GM12878 (cell line): ENCODE results near the gene IL3RA. TPM values are rescaled to one million over a fixed set of nuclear protein-coding genes. Genes with fewer than 3 reads are reported as not detected.

ENCODE experiments used
- ATAC-seq: fragments of 200-7000 bp; cut with Tn5 transposase; 3 replicates; pipeline ENCODE4 v1.9.1; 2020; ENCODE audit warnings: mild to moderate bottlenecking, moderate library complexity
- BruUV-seq: library from RNA; stranded (reverse); fragments of 400-500 nt; replicated peaks from 2 replicates; lab custom pipeline; 2021; lab: Mats Ljungman, UMichigan
- CTCF ChIA-PET: fragments of 300-600 bp; sonication (Branson Sonifier 250); formaldehyde crosslinking; extraction: SDS; loops from one replicate; lab custom pipeline; 2021; ENCODE audit warnings: inconsistent platforms; lab: Yijun Ruan, JAX
- POLR2A ChIA-PET: fragments of 350-600 bp; formaldehyde crosslinking; extraction: SDS; loops from one replicate; lab custom pipeline; 2021; ENCODE audit warnings: inconsistent platforms; lab: Charles Lee
- RAD21 ChIA-PET: fragments of 300-600 bp; sonication (Branson Sonifier 250); formaldehyde crosslinking; loops from one replicate; lab custom pipeline; 2023; ENCODE audit warnings: antibody characterized with exemption; ENCODE audit not compliant: unreplicated experiment; lab: Charles Lee
- SMC1A ChIA-PET: fragments of 300-600 bp; sonication (Branson Sonifier 250); formaldehyde crosslinking; loops from one replicate; lab custom pipeline; 2023; ENCODE audit not compliant: unreplicated experiment, uncharacterized antibody; lab: Charles Lee
- DNase-seq: peaks from one replicate; pipeline ENCODE4 v3.0.0-alpha.2; 2011; ENCODE audit warnings: low read depth, low spot score
- FAIRE-seq: peaks from 3 replicates; lab custom pipeline; 2011; peaks lifted over from hg19 to GRCh38; lab: Jason Lieb, UNC
- H2AFZ ChIP-seq: 2 replicates; pipeline ENCODE4 v1.6.0; 2011; ENCODE audit warnings: low read depth, low read length, control low read depth; ENCODE audit not compliant: control insufficient read depth
- H3K27ac ChIP-seq: 2 replicates; pipeline ENCODE4 v1.5.1; 2011; ENCODE audit warnings: control low read depth; ENCODE audit not compliant: control insufficient read depth, insufficient read depth
- H3K27me3 ChIP-seq, 2 experiments: replicated peaks in 1 of 2; 2 replicates each; pipeline versions ENCODE4 v1.6.0 to v1.6.1; 2011; ENCODE audit warnings: low read length in 1 of 2; ENCODE audit not compliant: control insufficient read depth in 2 of 2, insufficient read depth in 2 of 2
- H3K36me3 ChIP-seq, 2 experiments: 2 replicates each; pipeline ENCODE4 v1.5.1; 2011; ENCODE audit warnings: low read length in 1 of 2; ENCODE audit not compliant: control insufficient read depth in 2 of 2, insufficient read depth in 2 of 2
- H3K4me1 ChIP-seq: 2 replicates; pipeline ENCODE4 v1.6.1; 2011; ENCODE audit warnings: mild to moderate bottlenecking, low read length, moderate library complexity, mixed read lengths; ENCODE audit not compliant: control insufficient read depth, insufficient read depth
- H3K4me2 ChIP-seq: 2 replicates; pipeline ENCODE4 v1.6.0; 2011; ENCODE audit warnings: control low read depth; ENCODE audit not compliant: control insufficient read depth, insufficient read depth
- H3K4me3 ChIP-seq: fragments of 200-600 bp; sonication (generic); 2 replicates; pipeline ENCODE4 v1.5.1; 2016
- H3K79me2 ChIP-seq: 2 replicates; pipeline ENCODE4 v1.6.0; 2011; ENCODE audit warnings: low read length; ENCODE audit not compliant: control insufficient read depth, insufficient read depth
- H3K9ac ChIP-seq: 2 replicates; pipeline ENCODE4 v1.8.0; 2011; ENCODE audit warnings: low read length, control low read depth, mixed read lengths; ENCODE audit not compliant: control insufficient read depth, insufficient read depth
- H3K9me3 ChIP-seq: replicated peaks from 3 replicates; pipeline ENCODE4 v1.5.1; 2011; ENCODE audit warnings: mild to moderate bottlenecking, low read length; ENCODE audit not compliant: control insufficient read depth, insufficient read depth
- H4K20me1 ChIP-seq: 2 replicates; pipeline ENCODE4 v1.6.0; 2011; ENCODE audit not compliant: control insufficient read depth, insufficient read depth
- JUNB ChIP-seq: IDR thresholded peaks from 2 replicates; pipeline ENCODE4 v1.6.1; 2016; ENCODE audit warnings: antibody characterized with exemption, mild to moderate bottlenecking
- PRDM15 ChIP-seq: fragments of 450-650 bp; formaldehyde crosslinking; IDR thresholded peaks from 2 replicates; pipeline ENCODE4 v1.4.0; 2020; ENCODE audit warnings: mild to moderate bottlenecking, moderate library complexity
- WGBS: methylation state at CpG from one replicate; pipeline ENCODE4 v1.1.6; 2016; ENCODE audit warnings: low lambda C conversion rate; ENCODE audit not compliant: insufficient replicate concordance, insufficient coverage; ENCODE audit errors: missing lambda C conversion rate; 5-methylcytosine and 5-hydroxymethylcytosine counted together
- in situ Hi-C: fragments of 300-500 bp; cut with MboI; formaldehyde crosslinking; loops from 9 replicates; pipeline ENCODE4 v1.14.3; 2018; ENCODE audit warnings: mixed read lengths
- intact Hi-C: fragments of 100-400 bp; cut with micrococcal nuclease; formaldehyde crosslinking; loops from one replicate; pipeline ENCODE4 v1.14.2; 2022; ENCODE audit not compliant: unreplicated experiment
- microRNA counts: library from miRNA; unstranded; fragments of <30 nt; microRNA quantifications from one replicate; lab custom pipeline; 2016
- microRNA-seq: library from miRNA; unstranded; fragments of <30 nt; microRNA quantifications from one replicate; pipeline ENCODE4, GENCODE V29; 2018
- polyA plus RNA-seq, 11 experiments: library from polyadenylated mRNA; depleted of rRNA in 4 of 11; unstranded in 6 of 11; stranded (reverse) in 5 of 11; fragments of >200 nt; fragmentation: Nextera tagmentation in 4 of 11; fragmentation: Illumina TruSeq in 1 of 11; extraction: Ambion mirVana in 4 of 11; extraction: Trizol in 1 of 11; gene quantifications; 1 replicate in 1 of 11; 2 replicates in 10 of 11; pipeline versions ENCODE4 v1.2.1 to v1.2.3, GENCODE V29; 2011 to 2016; ENCODE audit warnings: inconsistent platforms in 2 of 11, missing spikeins in 2 of 11, low read depth in 1 of 11
- small RNA-seq: library from RNA; depleted of rRNA; stranded (forward); fragments of <200 nt; gene quantifications from one replicate; pipeline ENCODE3, GENCODE V24; 2014
- total RNA-seq, 4 experiments: library from RNA; depleted of rRNA in 3 of 4; stranded (reverse); fragments of >200 nt in 3 of 4; fragmentation: Illumina TruSeq in 1 of 4; extraction: Trizol in 1 of 4; gene quantifications; 2 replicates each; pipeline versions ENCODE4 v1.2.1 to v1.2.3, GENCODE V29; 2013 to 2021

Gene IL3RA
- total and polyA plus RNA-seq, 10 of the 15 experiments (the other 5 are each of a cell fraction or from before 2014, with no cell fraction given) = 2.1 to 31.1 (median 17.9) TPM

- in situ Hi-C loops = no loop called here
- ATAC-seq = peak; percentile 15; the same call in 2 of the 3 replicates
- no peaks in the 10 kb centered on the region for H3K27me3 ChIP-seq
- ChIA-PET RAD21 (no interaction called here), SMC1A (no interaction called here), POLR2A (no interaction called here), CTCF (no interaction called here)
- H3K36me3 ChIP-seq = peaks cover 10 to 23% of the 10 kb centered on the region in 2 experiments
- H3K4me1 ChIP-seq = no peaks in the 10 kb centered on the region
- intact Hi-C loops = no loop called here
- no peaks in the 10 kb centered on the region for H4K20me1 ChIP-seq
- 64% methylated on average over 10 of the region's 10 CpGs for WGBS
- DNase-seq = no peak
- BruUV-seq = no TSS peak
- peaks cover under 1% of the 10 kb centered on the region; the same call in 1 of the 3 replicates for H3K9me3 ChIP-seq
- H3K9ac ChIP-seq = no peak overlapping the region
- no peaks in the 10 kb centered on the region for H3K79me2 ChIP-seq
- no peak overlapping the region for H2AFZ ChIP-seq
- H3K27ac ChIP-seq = no peak overlapping the region
- H3K4me3 ChIP-seq = no peak overlapping the region
- TF ChIP-seq JUNB (peak; percentile 24; the same call in 1 of the 2 replicates), PRDM15 (CRISPR knock-in tag) (no peak)
- TF ChIP-seq, all 136 proteins: peak for 1
- no peak overlapping the region for H3K4me2 ChIP-seq
- FAIRE-seq = no peak
Measured at GRCh38 chrX:1430451-1430850, 93.9 kb downstream of the IL3RA start.

MicroRNAs encoded within 50 kb of the gene (microRNA counts, 767-probe panel; counts per million panel counts)
- 1,853 counts per million, percentile 71 among the panel's probes with 10 or more counts for microRNA hsa-miR-3690 (lab: Ali Mortazavi, UCI)

Small RNA genes within 50 kb of the gene (microRNA-seq; reads per million reads assigned to microRNA genes)
- gene MIR3690 = not detected

Small RNA genes within 50 kb of the gene (small RNA-seq; reads per million reads assigned to genes)
- gene MIR3690 (not detected), gene RNA5SP498 (not detected)

Other genes with a start within 250 kb of the IL3RA start
- gene CRLF2, start 124.1 kb upstream of the IL3RA start, total RNA-seq (2014; rRNA removed) = 6.5 and 7.2 TPM in 2 replicates
- 4.9 and 5.1 TPM in 2 replicates for gene CRLF2, start 124.1 kb upstream of the IL3RA start, total RNA-seq (2014; rRNA removed; fragmentation: Illumina TruSeq; extraction: Trizol)
- gene CRLF2, start 124.1 kb upstream of the IL3RA start, total RNA-seq (2021) = 5.3 and 5.8 TPM in 2 replicates
- gene CRLF2, start 124.1 kb upstream of the IL3RA start, polyA plus RNA-seq (2011; rRNA removed) = 2.6 and 3.2 TPM in 2 replicates
- gene CRLF2, start 124.1 kb upstream of the IL3RA start, polyA plus RNA-seq (2014; fragmentation: Illumina TruSeq; extraction: Trizol) = 4.1 and 4.3 TPM in 2 replicates
- gene CRLF2, start 124.1 kb upstream of the IL3RA start, polyA plus RNA-seq (2014; fragmentation: Nextera tagmentation; extraction: Ambion mirVana) = 1 to 10 TPM; 2.7 to 3.0 TPM
- gene CRLF2, start 124.1 kb upstream of the IL3RA start, polyA plus RNA-seq (2014; rRNA removed) = 6.4 and 6.8 TPM in 2 replicates
- 1 to 10 TPM; 3.9 to 5.1 TPM for gene CRLF2, start 124.1 kb upstream of the IL3RA start, polyA plus RNA-seq (2016; fragmentation: Nextera tagmentation; extraction: Ambion mirVana)
- gene CSF2RA, start 68.0 kb upstream of the IL3RA start, total RNA-seq (2014; rRNA removed) = 0.40 TPM in 1 of 2 replicates, not detected in the other
- gene CSF2RA, start 68.0 kb upstream of the IL3RA start, total RNA-seq (2014; rRNA removed; fragmentation: Illumina TruSeq; extraction: Trizol) = 0.31 and 0.46 TPM in 2 replicates
- gene CSF2RA, start 68.0 kb upstream of the IL3RA start, total RNA-seq (2021) = 0.18 and 0.48 TPM in 2 replicates
- 0.16 TPM in 1 of 2 replicates, not detected in the other for gene CSF2RA, start 68.0 kb upstream of the IL3RA start, polyA plus RNA-seq (2011; rRNA removed)
- 0.21 and 1.4 TPM in 2 replicates for gene CSF2RA, start 68.0 kb upstream of the IL3RA start, polyA plus RNA-seq (2014; fragmentation: Illumina TruSeq; extraction: Trizol)
- under 1 TPM; 0.18 to 0.48 TPM for gene CSF2RA, start 68.0 kb upstream of the IL3RA start, polyA plus RNA-seq (2014; fragmentation: Nextera tagmentation; extraction: Ambion mirVana)
- gene CSF2RA, start 68.0 kb upstream of the IL3RA start, polyA plus RNA-seq (2014; rRNA removed) = 0.54 and 0.86 TPM in 2 replicates
- gene CSF2RA, start 68.0 kb upstream of the IL3RA start, polyA plus RNA-seq (2016; fragmentation: Nextera tagmentation; extraction: Ambion mirVana) = under 1 TPM in 1 of 2 experiments, not detected in 1; 0.57 TPM
- gene SLC25A6, start 55.3 kb downstream of the IL3RA start, total RNA-seq (2014; rRNA removed) = 225 and 293 TPM in 2 replicates
- 261 and 287 TPM in 2 replicates for gene SLC25A6, start 55.3 kb downstream of the IL3RA start, total RNA-seq (2014; rRNA removed; fragmentation: Illumina TruSeq; extraction: Trizol)
- gene SLC25A6, start 55.3 kb downstream of the IL3RA start, total RNA-seq (2021) = 632 and 654 TPM in 2 replicates
- gene SLC25A6, start 55.3 kb downstream of the IL3RA start, polyA plus RNA-seq (2011; rRNA removed) = 157 and 352 TPM in 2 replicates
- 34.2 and 187 TPM in 2 replicates for gene SLC25A6, start 55.3 kb downstream of the IL3RA start, polyA plus RNA-seq (2014; fragmentation: Illumina TruSeq; extraction: Trizol)
- gene SLC25A6, start 55.3 kb downstream of the IL3RA start, polyA plus RNA-seq (2014; fragmentation: Nextera tagmentation; extraction: Ambion mirVana) = 100 to 1,000 TPM in 1 of 2 experiments, 10 to 100 TPM in 1; 61.9 to 127 TPM
- 642 and 753 TPM in 2 replicates for gene SLC25A6, start 55.3 kb downstream of the IL3RA start, polyA plus RNA-seq (2014; rRNA removed)
- 100 to 1,000 TPM; 447 to 454 TPM for gene SLC25A6, start 55.3 kb downstream of the IL3RA start, polyA plus RNA-seq (2016; fragmentation: Nextera tagmentation; extraction: Ambion mirVana)
- 21.7 and 32.2 TPM in 2 replicates for gene ASMTL, start 116.1 kb downstream of the IL3RA start, total RNA-seq (2014; rRNA removed)
- gene ASMTL, start 116.1 kb downstream of the IL3RA start, total RNA-seq (2014; rRNA removed; fragmentation: Illumina TruSeq; extraction: Trizol) = 15.5 and 18.1 TPM in 2 replicates
- 46.6 and 46.8 TPM in 2 replicates for gene ASMTL, start 116.1 kb downstream of the IL3RA start, total RNA-seq (2021)
- gene ASMTL, start 116.1 kb downstream of the IL3RA start, polyA plus RNA-seq (2011; rRNA removed) = 24.5 and 51.9 TPM in 2 replicates
- gene ASMTL, start 116.1 kb downstream of the IL3RA start, polyA plus RNA-seq (2014; fragmentation: Illumina TruSeq; extraction: Trizol) = 8.5 and 14.3 TPM in 2 replicates
- 1 to 10 TPM; 1.6 to 3.8 TPM for gene ASMTL, start 116.1 kb downstream of the IL3RA start, polyA plus RNA-seq (2014; fragmentation: Nextera tagmentation; extraction: Ambion mirVana)
- 44.6 and 48.4 TPM in 2 replicates for gene ASMTL, start 116.1 kb downstream of the IL3RA start, polyA plus RNA-seq (2014; rRNA removed)
- 10 to 100 TPM; 32.1 to 34.4 TPM for gene ASMTL, start 116.1 kb downstream of the IL3RA start, polyA plus RNA-seq (2016; fragmentation: Nextera tagmentation; extraction: Ambion mirVana)
- 34.0 and 44.7 TPM in 2 replicates for gene P2RY8, start 200.4 kb downstream of the IL3RA start, total RNA-seq (2014; rRNA removed)
- 28.8 and 29.7 TPM in 2 replicates for gene P2RY8, start 200.4 kb downstream of the IL3RA start, total RNA-seq (2014; rRNA removed; fragmentation: Illumina TruSeq; extraction: Trizol)
- gene P2RY8, start 200.4 kb downstream of the IL3RA start, total RNA-seq (2021) = 61.3 and 61.8 TPM in 2 replicates
- 20.4 and 31.1 TPM in 2 replicates for gene P2RY8, start 200.4 kb downstream of the IL3RA start, polyA plus RNA-seq (2011; rRNA removed)
- 27.5 and 30.5 TPM in 2 replicates for gene P2RY8, start 200.4 kb downstream of the IL3RA start, polyA plus RNA-seq (2014; fragmentation: Illumina TruSeq; extraction: Trizol)
- 1 to 10 TPM; 2.0 to 4.0 TPM for gene P2RY8, start 200.4 kb downstream of the IL3RA start, polyA plus RNA-seq (2014; fragmentation: Nextera tagmentation; extraction: Ambion mirVana)
- gene P2RY8, start 200.4 kb downstream of the IL3RA start, polyA plus RNA-seq (2014; rRNA removed) = 41.8 and 49.0 TPM in 2 replicates
- gene P2RY8, start 200.4 kb downstream of the IL3RA start, polyA plus RNA-seq (2016; fragmentation: Nextera tagmentation; extraction: Ambion mirVana) = 10 to 100 TPM; 62.7 to 64.4 TPM